ENCODE measurements around the gene PAX5.

The PAX5 gene

GRCh38 chr9:36938617-36939016 lies 95.5 kb downstream of the PAX5 start:
- Histone ChIP-seq H3K36me3 (ENCODE audit: control insufficient read depth, low read length) (peaks cover 100% of the 10 kb centered on the region), H3K4me1 (ENCODE audit: control insufficient read depth, low read length) (peaks cover 35% of the 10 kb centered on the region), H3K27ac (ENCODE audit: low read depth, low read length) (no peak overlapping the region), H3K4me2 (ENCODE audit: low read length) (no peak overlapping the region), H3K4me3 (ENCODE audit: low read length) (no peak overlapping the region), H3K79me2 (ENCODE audit: control insufficient read depth, low read length) (peaks cover 90% of the 10 kb centered on the region), H4K20me1 (ENCODE audit: control insufficient read depth, insufficient read depth, low read depth, low read length) (peaks cover 16% of the 10 kb centered on the region; the same call in 1 of the 2 replicates), H3F3A (ENCODE audit: control insufficient read depth, insufficient read depth) (0 out of 2 replicates have a peak, but pooled peaks cover 4% of the 10 kb centered on the region), H3K27me3 (ENCODE audit: control insufficient read depth, low read length) (no peaks in the 10 kb centered on the region), H3K9me3 (ENCODE audit: control insufficient read depth, insufficient read depth, low read length) (no peaks in the 10 kb centered on the region), H3K9me2 (replicated peaks; ENCODE audit: control insufficient read depth, low read length) (no peaks in the 10 kb centered on the region)
- TF ChIP-seq EZH2phosphoT487 (IDR thresholded peaks at IDR 0.05; ENCODE audit: borderline replicate concordance, low read length) = no peak
- TF ChIP-seq, protein P1, sequence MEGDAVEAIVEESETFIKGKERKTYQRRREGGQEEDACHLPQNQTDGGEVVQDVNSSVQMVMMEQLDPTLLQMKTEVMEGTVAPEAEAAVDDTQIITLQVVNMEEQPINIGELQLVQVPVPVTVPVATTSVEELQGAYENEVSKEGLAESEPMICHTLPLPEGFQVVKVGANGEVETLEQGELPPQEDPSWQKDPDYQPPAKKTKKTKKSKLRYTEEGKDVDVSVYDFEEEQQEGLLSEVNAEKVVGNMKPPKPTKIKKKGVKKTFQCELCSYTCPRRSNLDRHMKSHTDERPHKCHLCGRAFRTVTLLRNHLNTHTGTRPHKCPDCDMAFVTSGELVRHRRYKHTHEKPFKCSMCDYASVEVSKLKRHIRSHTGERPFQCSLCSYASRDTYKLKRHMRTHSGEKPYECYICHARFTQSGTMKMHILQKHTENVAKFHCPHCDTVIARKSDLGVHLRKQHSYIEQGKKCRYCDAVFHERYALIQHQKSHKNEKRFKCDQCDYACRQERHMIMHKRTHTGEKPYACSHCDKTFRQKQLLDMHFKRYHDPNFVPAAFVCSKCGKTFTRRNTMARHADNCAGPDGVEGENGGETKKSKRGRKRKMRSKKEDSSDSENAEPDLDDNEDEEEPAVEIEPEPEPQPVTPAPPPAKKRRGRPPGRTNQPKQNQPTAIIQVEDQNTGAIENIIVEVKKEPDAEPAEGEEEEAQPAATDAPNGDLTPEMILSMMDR (IDR thresholded peaks at IDR 0.05; ENCODE audit: low read depth, low read length, poor library complexity, severe bottlenecking) = no peak

DNA sequence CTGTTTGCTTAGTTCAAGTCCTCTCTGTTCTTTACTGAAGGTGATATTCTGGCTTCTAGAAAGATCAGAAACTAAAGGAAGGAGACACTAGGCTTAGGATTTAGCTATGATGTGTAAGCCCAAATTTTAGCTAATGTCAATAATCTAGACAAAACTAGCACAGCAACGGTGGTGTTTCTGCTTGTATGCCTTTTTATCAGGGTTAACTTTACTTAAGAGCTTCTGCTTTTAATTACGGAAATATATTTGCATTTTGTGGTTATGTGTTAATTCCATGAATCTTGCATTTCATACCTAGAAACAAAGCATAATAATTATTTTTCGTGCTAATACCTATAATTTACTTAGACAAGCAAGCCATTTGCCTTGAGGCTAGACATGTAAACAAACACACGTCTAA lies 96.1 kb downstream of the PAX5 start:
- Histone ChIP-seq H3K27me3 (ENCODE audit: control insufficient read depth, low read length) (no peaks in the 10 kb centered on the region), H3K4me2 (ENCODE audit: low read length) (no peak overlapping the region), H3K79me2 (ENCODE audit: control insufficient read depth, low read length) (peaks cover 93% of the 10 kb centered on the region), H3K27ac (ENCODE audit: low read depth, low read length) (no peak overlapping the region), H3K36me3 (ENCODE audit: control insufficient read depth, low read length) (peaks cover 100% of the 10 kb centered on the region), H3K4me3 (ENCODE audit: low read length) (no peak overlapping the region), H4K20me1 (ENCODE audit: control insufficient read depth, insufficient read depth, low read depth, low read length) (peaks cover 16% of the 10 kb centered on the region; the same call in 1 of the 2 replicates), H3K9me2 (replicated peaks; ENCODE audit: control insufficient read depth, low read length) (no peaks in the 10 kb centered on the region), H3K4me1 (ENCODE audit: control insufficient read depth, low read length) (peaks cover 35% of the 10 kb centered on the region), H3F3A (ENCODE audit: control insufficient read depth, insufficient read depth) (0 out of 2 replicates have a peak, but pooled peaks cover 4% of the 10 kb centered on the region), H3K9me3 (ENCODE audit: control insufficient read depth, insufficient read depth, low read length) (no peaks in the 10 kb centered on the region)
- no peak for TF ChIP-seq EZH2phosphoT487 (IDR thresholded peaks at IDR 0.05; ENCODE audit: borderline replicate concordance, low read length)
- TF ChIP-seq, protein P1 (IDR thresholded peaks at IDR 0.05; ENCODE audit: low read depth, low read length, poor library complexity, severe bottlenecking) = no peak

DNA sequence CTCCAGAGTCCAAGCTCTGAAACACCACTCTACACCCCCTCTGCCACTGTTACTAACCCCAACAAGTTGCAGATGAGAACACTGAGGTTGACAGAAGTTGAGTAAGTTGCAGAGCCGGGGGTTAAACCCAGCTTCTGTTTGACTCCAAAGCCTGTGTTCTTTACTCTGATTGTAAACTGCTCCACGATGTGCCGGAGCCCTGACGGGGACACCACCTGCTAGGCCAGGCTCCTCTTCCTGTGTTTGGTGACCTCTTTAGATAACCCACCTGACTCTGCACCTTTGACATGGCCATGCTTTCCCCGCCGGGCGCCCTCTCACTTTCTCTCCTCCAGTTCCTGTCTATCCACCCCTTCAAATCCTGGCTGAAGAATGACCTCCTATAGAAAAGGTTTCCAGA lies 96.7 kb downstream of the PAX5 start:
- no peak overlapping the region for H3K27ac ChIP-seq (ENCODE audit: low read depth, low read length)
- H3K79me2 ChIP-seq (ENCODE audit: control insufficient read depth, low read length) = peaks cover 88% of the 10 kb centered on the region
- H3K27me3 ChIP-seq (ENCODE audit: control insufficient read depth, low read length) = no peaks in the 10 kb centered on the region

More for the DNA sequence above, 96.7 kb downstream of the PAX5 start:
- Histone ChIP-seq H3K4me3 (ENCODE audit: low read length) (no peak overlapping the region), H3K9me3 (ENCODE audit: control insufficient read depth, insufficient read depth, low read length) (no peaks in the 10 kb centered on the region), H3F3A (ENCODE audit: control insufficient read depth, insufficient read depth) (0 out of 2 replicates have a peak, but pooled peaks cover 5% of the 10 kb centered on the region), H3K4me1 (ENCODE audit: control insufficient read depth, low read length) (peaks cover 35% of the 10 kb centered on the region), H3K36me3 (ENCODE audit: control insufficient read depth, low read length) (peaks cover 100% of the 10 kb centered on the region), H3K4me2 (ENCODE audit: low read length) (no peak overlapping the region), H3K9me2 (replicated peaks; ENCODE audit: control insufficient read depth, low read length) (no peaks in the 10 kb centered on the region), H4K20me1 (ENCODE audit: control insufficient read depth, insufficient read depth, low read depth, low read length) (peaks cover 16% of the 10 kb centered on the region; the same call in 1 of the 2 replicates)
- no peak for TF ChIP-seq EZH2phosphoT487 (IDR thresholded peaks at IDR 0.05; ENCODE audit: borderline replicate concordance, low read length)
- TF ChIP-seq, protein P1 (IDR thresholded peaks at IDR 0.05; ENCODE audit: low read depth, low read length, poor library complexity, severe bottlenecking) = no peak

All from DOHH2 (cell line).